ENCODE measurements around the gene DAB2IP.
A peak's percentile ranks its signal among the peaks of the same experiment; 100 is the strongest.
"Not testable (repeated sequence)": the region's sequence is repeated elsewhere in the genome, so short reads cannot be mapped to it uniquely, and the experiment has no call there.

The DAB2IP gene

DNA sequence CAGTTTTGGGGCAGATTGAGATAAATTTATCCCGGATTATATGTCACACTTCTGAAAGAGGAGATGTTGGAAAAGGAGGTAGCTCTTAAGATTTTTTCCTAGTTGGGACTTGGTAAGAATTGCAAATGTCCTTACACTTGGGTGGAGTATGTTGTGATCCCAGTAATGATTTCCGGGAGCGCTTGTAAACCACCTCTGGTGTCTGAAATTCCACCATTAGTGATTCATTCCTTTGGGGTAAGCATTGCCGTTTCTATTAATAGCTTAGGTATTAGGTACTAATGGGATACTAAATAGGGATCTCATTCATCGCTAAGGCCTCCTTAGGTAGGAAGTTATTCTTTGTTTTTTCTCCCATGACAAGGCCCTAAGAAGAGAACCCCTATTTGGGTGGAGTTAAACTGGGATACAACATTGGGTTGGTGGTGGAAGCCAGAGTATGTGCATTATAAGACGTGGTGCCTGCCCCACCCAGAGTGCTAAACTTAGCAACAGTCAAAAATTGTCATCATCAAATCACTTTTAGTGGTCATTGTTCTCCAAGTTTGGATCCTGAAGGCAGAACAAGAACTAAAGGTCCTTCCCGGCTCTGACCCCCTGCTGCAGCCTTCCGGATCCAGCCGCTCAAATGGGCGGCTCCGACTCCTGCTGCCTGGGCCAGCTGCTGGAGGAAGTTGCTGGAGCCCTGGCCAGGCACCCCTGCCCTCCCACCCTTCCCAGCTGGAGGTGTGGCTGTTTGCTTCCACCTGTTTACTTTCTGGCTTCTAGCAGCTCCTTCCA is 31.7 kb upstream of the DAB2IP start:
- TF ChIP-seq, protein P1, sequence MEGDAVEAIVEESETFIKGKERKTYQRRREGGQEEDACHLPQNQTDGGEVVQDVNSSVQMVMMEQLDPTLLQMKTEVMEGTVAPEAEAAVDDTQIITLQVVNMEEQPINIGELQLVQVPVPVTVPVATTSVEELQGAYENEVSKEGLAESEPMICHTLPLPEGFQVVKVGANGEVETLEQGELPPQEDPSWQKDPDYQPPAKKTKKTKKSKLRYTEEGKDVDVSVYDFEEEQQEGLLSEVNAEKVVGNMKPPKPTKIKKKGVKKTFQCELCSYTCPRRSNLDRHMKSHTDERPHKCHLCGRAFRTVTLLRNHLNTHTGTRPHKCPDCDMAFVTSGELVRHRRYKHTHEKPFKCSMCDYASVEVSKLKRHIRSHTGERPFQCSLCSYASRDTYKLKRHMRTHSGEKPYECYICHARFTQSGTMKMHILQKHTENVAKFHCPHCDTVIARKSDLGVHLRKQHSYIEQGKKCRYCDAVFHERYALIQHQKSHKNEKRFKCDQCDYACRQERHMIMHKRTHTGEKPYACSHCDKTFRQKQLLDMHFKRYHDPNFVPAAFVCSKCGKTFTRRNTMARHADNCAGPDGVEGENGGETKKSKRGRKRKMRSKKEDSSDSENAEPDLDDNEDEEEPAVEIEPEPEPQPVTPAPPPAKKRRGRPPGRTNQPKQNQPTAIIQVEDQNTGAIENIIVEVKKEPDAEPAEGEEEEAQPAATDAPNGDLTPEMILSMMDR (IDR thresholded peaks at IDR 0.05; ENCODE audit: low read depth, low read length), result no peak
- H3K4me3 ChIP-seq (ENCODE audit: low read depth, low read length), result no peak overlapping the region
- in situ Hi-C loops (cut with HindIII; ENCODE audit: low sequenced_read_pairs), result no loop called here
- no peak for DNase-seq (ENCODE audit: low read depth, low spot score)

DNA sequence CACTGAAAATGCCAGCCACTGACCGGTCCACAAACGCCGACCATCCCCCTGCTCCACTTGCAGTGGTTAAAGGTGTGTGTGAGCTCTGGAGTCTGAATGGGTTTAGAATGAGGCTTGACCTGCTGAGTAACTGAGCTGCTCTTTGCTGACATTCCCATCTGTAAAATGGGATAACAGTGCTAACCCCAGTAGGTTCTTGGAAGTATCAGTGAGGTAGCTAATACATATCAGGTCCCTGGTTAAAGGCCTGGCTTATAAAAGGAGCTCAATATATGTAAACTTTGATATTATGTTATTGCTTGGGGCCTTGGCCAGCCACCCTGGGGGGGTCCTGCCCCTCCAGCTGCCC is 31.1 kb upstream of the DAB2IP start:
- in situ Hi-C loops (cut with HindIII; ENCODE audit: low sequenced_read_pairs), result no loop called here
- DNase-seq (ENCODE audit: low read depth, low spot score), result no peak

DNA sequence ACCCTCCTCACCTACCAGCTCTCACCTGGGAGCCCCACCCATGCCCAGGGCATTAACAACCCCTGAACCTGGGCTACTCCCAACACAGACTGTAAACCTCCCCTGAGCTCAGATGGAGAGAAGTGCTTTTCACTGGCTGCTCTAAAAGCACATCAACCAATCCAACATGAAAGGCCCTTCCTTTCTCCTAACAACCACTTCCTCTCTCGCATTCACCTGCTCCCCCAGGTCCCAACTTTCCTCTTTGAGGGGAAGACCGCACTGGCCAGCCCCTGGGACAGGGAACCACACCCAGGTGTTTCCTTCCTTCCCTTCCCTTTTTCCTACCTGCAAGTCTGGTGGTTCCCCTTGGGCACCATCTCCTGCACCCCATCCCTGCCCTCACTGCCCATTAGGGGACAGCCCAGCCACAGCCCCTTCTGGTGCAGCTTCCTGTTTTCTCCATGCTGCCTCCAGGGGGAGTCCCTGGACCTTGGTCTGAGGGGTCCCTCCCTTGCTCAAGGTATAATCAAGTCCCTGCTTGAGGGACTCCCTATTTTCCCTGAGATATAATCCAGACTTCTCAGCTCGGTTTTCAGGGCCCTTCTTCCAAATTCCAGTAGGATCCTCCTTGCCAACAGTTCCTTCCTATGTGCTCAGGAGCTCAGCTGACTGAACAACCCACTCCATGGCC is 30.5 kb upstream of the DAB2IP start:
- H3K4me3 ChIP-seq (ENCODE audit: low read depth, low read length), result no peak overlapping the region
- in situ Hi-C loops (cut with HindIII; ENCODE audit: low sequenced_read_pairs), result no loop called here
- TF ChIP-seq, protein P1 (IDR thresholded peaks at IDR 0.05; ENCODE audit: low read depth, low read length), result peak; percentile 70
- DNase-seq (ENCODE audit: low read depth, low spot score), result no peak

More for the DNA sequence above, 31.1 kb upstream of the DAB2IP start:
- TF ChIP-seq, protein P1 (IDR thresholded peaks at IDR 0.05; ENCODE audit: low read depth, low read length), result no peak
- no peak overlapping the region for H3K4me3 ChIP-seq (ENCODE audit: low read depth, low read length)

DNA sequence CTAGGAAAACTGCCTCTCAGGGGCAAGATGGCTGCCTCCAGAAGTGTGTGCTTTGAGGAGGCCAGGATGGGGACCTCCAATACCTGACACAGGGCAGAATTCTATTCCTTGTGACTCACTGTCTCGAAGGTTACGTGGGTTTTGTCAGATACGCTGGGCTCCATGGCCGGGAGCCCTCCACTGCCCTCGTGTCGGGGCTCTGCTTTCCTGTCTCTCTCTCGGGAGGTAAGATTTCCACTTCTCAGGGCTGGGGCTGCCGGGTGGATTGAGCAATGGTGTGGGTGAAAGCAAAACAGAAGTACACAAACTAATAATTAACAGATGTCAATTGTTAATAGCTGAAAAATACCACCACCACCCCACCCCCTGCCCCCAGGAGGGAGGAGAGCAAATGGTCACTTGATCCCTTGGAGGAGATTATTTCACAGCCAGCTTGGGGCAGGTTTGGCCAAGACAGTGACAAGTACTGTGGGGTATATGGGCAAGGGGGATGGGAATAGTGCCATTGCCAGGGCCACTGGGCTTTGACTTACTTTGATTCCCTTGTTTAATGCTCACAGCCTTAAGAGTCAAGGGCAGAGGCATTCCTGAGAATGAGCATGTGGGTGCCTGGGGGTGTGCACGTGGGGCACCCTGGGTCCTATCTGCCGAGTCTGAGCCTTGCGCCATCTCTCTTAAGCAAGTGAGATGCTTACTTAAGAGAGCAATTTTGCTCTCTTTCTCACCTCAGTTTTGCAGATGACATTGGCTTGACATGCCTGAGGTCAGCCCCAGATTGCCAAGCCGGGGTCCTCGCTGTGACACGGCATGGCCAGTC is 28.8 kb upstream of the DAB2IP start:
- DNase-seq (ENCODE audit: low read depth, low spot score), result no peak
- H3K4me3 ChIP-seq (ENCODE audit: low read depth, low read length), result no peak overlapping the region
- TF ChIP-seq, protein P1 (IDR thresholded peaks at IDR 0.05; ENCODE audit: low read depth, low read length), result no peak
- in situ Hi-C loops (cut with HindIII; ENCODE audit: low sequenced_read_pairs), result no loop called here

DNA sequence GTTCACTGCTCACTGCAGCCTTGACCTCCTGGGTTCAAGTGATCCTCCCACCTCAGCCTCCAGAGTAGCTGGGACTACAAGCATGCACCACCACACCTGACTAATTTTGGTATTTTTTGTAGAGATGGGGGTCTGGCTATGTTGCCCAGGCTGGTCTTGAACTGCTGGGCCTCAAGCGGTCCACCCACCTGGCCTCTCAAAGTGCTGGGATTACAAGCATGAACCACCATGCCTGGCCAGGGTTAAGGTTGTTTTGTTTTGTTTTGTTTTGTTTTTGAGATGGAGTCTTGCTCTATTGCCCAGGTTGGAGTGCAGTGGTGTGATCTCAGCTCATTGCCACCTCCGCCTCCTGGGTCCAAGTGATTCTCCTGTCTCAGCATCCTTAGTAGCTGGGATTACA is 28.0 kb upstream of the DAB2IP start:
- DNase-seq (ENCODE audit: low read depth, low spot score); H3K4me3 ChIP-seq (ENCODE audit: low read depth, low read length); in situ Hi-C loops (cut with HindIII; ENCODE audit: low sequenced_read_pairs): not testable (repeated sequence)

DNA sequence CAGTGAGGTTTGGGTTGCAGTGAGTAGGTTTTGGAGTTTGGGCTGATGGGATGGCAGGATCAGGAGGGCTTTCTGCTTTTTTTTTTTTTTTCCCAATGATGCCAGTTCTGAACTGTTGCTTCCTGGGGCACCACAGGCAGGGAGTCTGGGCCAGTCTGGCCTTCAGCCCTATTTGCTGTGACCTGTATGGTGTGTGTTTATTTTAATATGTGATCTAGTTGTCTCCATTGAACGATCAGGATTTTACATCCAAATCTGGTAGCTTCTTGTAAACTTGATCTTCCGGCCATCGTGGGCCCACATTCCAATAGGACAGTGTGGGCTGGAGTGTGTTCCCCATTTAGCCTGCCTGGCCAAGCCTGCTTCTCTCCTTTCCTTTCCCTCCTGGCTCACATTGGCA is 25.8 kb upstream of the DAB2IP start:
- TF ChIP-seq, protein P1 (IDR thresholded peaks at IDR 0.05; ENCODE audit: low read depth, low read length), result no peak
- no peak for DNase-seq (ENCODE audit: low read depth, low spot score)
- no peak overlapping the region for H3K4me3 ChIP-seq (ENCODE audit: low read depth, low read length)
- in situ Hi-C loops (cut with HindIII; ENCODE audit: low sequenced_read_pairs), result no loop called here

Data from astrocyte of the spinal cord (primary cell).